Measurements from ENCODE around the gene KCTD20. TPM values are rescaled to one million over a fixed set of nuclear protein-coding genes. Genes with fewer than 3 reads are reported as not detected.

KCTD20 gene
- total RNA-seq, 1 donor from 2014 or later: 51.8 TPM

DNA sequence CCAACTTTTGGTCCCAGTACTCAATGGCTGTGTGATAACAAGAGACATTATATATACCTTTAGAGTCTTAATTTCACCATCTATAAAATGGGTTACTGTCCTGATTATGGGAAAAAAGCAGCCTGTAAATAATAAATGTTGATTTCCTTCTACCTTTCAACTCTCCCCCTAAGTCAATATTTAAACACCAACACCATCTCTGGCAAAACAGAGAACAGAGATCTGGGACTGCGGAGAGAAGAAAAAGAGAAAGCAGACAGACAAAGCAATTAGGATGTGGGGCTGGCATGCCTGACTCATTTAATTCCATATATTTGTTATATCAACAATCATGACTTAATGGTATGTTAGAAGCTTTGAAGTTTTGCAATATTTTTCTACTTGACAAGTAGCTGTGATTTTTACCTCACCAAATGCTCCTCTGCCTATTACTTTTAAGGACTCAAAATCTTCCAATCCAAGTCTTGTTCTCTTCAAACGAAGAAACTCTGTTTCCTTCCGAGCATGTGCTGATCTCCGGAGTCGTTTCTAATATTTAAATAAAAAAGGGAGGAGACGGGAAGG is 81.2 kb downstream of the KCTD20 start:
- Mint-ChIP-seq H3K27ac (no peak overlapping the region), H3K9me3 (no peaks in the 10 kb centered on the region), H3K36me3 (peaks cover 45% of the 10 kb centered on the region), H3K4me1 (ENCODE audit: unreplicated experiment) (peaks cover 5% of the 10 kb centered on the region), H3K4me3 (no peak overlapping the region), H3K27me3 (no peaks in the 10 kb centered on the region)
- TF ChIP-seq, protein P1, sequence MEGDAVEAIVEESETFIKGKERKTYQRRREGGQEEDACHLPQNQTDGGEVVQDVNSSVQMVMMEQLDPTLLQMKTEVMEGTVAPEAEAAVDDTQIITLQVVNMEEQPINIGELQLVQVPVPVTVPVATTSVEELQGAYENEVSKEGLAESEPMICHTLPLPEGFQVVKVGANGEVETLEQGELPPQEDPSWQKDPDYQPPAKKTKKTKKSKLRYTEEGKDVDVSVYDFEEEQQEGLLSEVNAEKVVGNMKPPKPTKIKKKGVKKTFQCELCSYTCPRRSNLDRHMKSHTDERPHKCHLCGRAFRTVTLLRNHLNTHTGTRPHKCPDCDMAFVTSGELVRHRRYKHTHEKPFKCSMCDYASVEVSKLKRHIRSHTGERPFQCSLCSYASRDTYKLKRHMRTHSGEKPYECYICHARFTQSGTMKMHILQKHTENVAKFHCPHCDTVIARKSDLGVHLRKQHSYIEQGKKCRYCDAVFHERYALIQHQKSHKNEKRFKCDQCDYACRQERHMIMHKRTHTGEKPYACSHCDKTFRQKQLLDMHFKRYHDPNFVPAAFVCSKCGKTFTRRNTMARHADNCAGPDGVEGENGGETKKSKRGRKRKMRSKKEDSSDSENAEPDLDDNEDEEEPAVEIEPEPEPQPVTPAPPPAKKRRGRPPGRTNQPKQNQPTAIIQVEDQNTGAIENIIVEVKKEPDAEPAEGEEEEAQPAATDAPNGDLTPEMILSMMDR (conservative IDR thresholded peaks at IDR 0.05): no peak
- no peak for DNase-seq (ENCODE audit: extremely low spot score, unreplicated experiment)

DNA sequence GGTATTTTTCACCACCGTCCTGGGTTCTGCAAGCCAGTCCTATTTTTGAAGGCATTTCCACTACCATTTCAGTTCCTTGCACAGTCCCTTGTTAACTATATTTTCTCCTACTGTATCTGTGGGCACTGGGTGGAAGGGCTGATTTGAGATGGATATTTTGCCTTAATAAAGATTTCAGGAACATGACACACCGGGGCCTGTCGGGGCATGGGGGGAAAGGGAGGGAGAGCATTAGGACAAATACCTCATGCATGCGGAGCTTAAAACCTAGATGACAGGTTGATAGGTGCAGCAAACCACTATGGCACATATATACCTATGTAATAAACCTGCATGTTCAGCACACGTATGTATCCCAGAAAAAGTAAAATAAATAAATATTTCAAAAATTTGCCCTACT is 82.1 kb downstream of the KCTD20 start:
- Mint-ChIP-seq H3K36me3 (peaks cover 44% of the 10 kb centered on the region), H3K4me3 (no peak overlapping the region), H3K9me3 (no peaks in the 10 kb centered on the region), H3K27ac (no peak overlapping the region), H3K27me3 (no peaks in the 10 kb centered on the region), H3K4me1 (ENCODE audit: unreplicated experiment) (peaks cover 5% of the 10 kb centered on the region)
- TF ChIP-seq, protein P1 (conservative IDR thresholded peaks at IDR 0.05): no peak
- DNase-seq (ENCODE audit: extremely low spot score, unreplicated experiment): no peak

DNA sequence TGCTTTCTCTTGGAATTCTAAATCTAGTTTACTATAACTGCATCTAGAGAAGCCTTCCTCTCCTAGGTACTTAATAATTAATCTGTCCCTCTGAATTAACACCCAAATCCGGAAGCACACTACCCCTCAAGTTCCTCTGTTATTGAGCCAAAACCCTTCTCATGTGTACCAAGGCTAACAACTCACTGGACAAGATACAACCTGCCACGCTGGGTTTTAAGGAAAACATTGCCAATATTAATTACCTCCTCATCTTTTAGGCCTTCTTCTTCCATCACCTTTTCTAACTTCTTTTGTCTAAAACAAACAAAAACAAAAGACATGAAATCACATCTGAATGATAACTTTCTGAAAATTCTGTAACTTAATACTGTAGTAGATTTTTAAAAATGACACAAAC is 82.5 kb downstream of the KCTD20 start:
- Mint-ChIP-seq H3K9me3 (no peaks in the 10 kb centered on the region), H3K4me1 (ENCODE audit: unreplicated experiment) (peaks cover 5% of the 10 kb centered on the region), H3K4me3 (no peak overlapping the region), H3K27ac (no peak overlapping the region), H3K36me3 (peaks cover 41% of the 10 kb centered on the region), H3K27me3 (no peaks in the 10 kb centered on the region)
- DNase-seq (ENCODE audit: extremely low spot score, unreplicated experiment): no peak
- TF ChIP-seq, protein P1 (conservative IDR thresholded peaks at IDR 0.05): no peak

DNA sequence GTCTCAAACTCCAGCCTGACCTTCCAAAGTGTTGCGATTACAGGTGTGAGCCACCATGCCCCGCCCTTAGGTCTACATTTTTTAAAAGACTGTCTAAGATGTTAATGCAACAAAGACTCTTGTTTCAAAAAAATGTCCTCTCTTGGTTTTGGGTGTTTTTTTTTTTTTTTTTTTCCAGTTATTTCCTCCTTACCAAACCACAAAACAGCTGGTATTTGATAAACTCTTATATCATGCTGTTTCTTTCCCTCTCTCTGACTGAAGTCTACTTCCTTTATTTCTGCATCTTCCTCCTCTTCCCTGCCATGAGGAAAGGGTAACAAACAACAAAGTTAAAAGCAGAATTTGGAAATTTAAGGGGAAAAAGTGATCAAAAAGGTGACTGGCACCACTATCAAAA is 83.3 kb downstream of the KCTD20 start:
- no peak for DNase-seq (ENCODE audit: extremely low spot score, unreplicated experiment)
- TF ChIP-seq, protein P1 (conservative IDR thresholded peaks at IDR 0.05): no peak
- Mint-ChIP-seq H3K4me1 (ENCODE audit: unreplicated experiment) (peaks cover 5% of the 10 kb centered on the region), H3K27me3 (no peaks in the 10 kb centered on the region), H3K4me3 (no peak overlapping the region), H3K27ac (peak overlapping the region; percentile 6), H3K36me3 (peaks cover 41% of the 10 kb centered on the region), H3K9me3 (no peaks in the 10 kb centered on the region)

DNA sequence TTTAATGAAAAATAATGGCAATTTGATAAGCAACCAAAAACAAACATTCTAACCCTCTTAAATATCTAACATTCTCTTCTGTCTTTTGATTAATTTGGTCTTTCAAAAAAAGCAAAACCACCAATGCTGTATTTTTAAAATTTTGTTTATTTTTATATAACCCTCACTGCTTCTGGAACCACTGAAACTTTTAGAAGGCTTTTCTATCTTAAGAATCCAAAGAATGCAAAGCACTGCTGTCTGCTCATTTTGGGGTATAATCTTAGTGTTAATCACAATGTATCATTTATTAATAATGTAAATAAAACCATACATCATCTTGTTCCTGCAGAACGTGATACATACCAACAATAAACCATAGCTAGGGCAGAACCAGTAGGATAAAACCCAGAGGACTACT is 90.5 kb downstream of the KCTD20 start:
- Mint-ChIP-seq H3K4me3 (no peak overlapping the region), H3K9me3 (no peaks in the 10 kb centered on the region), H3K27me3 (no peaks in the 10 kb centered on the region), H3K4me1 (ENCODE audit: unreplicated experiment) (peaks cover 1% of the 10 kb centered on the region), H3K27ac (no peak overlapping the region), H3K36me3 (peaks cover 40% of the 10 kb centered on the region)
- TF ChIP-seq, protein P1 (conservative IDR thresholded peaks at IDR 0.05): no peak
- DNase-seq (ENCODE audit: extremely low spot score, unreplicated experiment): no peak

Data from type B pancreatic cell (in vitro differentiated cells).